Loucy (cell line): ENCODE measurements around the gene VSIG1.

ENCODE experiments used
- H2AFZ ChIP-seq: fragments of 200-600 bp; sonication (generic); 2 replicates; pipeline ENCODE4 v1.6.0; 2016; ENCODE audit warnings: antibody characterized with exemption, mild to moderate bottlenecking, low read length, moderate library complexity
- H3F3A ChIP-seq: fragments of 200-600 bp; 2 replicates; pipeline ENCODE4 v1.6.0; 2016; ENCODE audit warnings: antibody characterized with exemption, low read depth, mild to moderate bottlenecking
- H3K27me3 ChIP-seq: fragments of 200-600 bp; sonication (generic); 2 replicates; pipeline ENCODE4 v1.6.1; 2014; ENCODE audit warnings: low read length, mild to moderate bottlenecking; ENCODE audit not compliant: insufficient read depth, poor library complexity, severe bottlenecking
- H3K36me3 ChIP-seq: fragments of 200-600 bp; sonication (generic); 2 replicates; pipeline ENCODE4 v1.6.1; 2016; ENCODE audit warnings: low read length; ENCODE audit not compliant: insufficient read depth
- H3K4me1 ChIP-seq: fragments of 200-600 bp; sonication (generic); 2 replicates; pipeline ENCODE4 v1.5.1; 2014; ENCODE audit warnings: low read length, mild to moderate bottlenecking; ENCODE audit not compliant: insufficient read depth, poor library complexity, severe bottlenecking
- H3K4me2 ChIP-seq: fragments of 200-600 bp; sonication (generic); 2 replicates; pipeline ENCODE4 v1.6.0; 2014; ENCODE audit warnings: antibody characterized with exemption, low read length, low read depth, mild to moderate bottlenecking; ENCODE audit not compliant: poor library complexity, severe bottlenecking
- H3K4me3 ChIP-seq: fragments of 200-600 bp; sonication (generic); 2 replicates; pipeline ENCODE4 v1.5.1; 2014; ENCODE audit warnings: low read length, mild to moderate bottlenecking, mixed read lengths; ENCODE audit not compliant: poor library complexity, severe bottlenecking
- H3K79me2 ChIP-seq: fragments of 200-600 bp; sonication (generic); 2 replicates; pipeline ENCODE4 v1.6.1; 2014; ENCODE audit warnings: low read length; ENCODE audit not compliant: insufficient read depth
- H3K9ac ChIP-seq: fragments of 200-600 bp; sonication (generic); 2 replicates; pipeline ENCODE4 v1.6.0; 2014; ENCODE audit warnings: mild to moderate bottlenecking, low read depth, low read length, moderate library complexity; ENCODE audit not compliant: poor library complexity, severe bottlenecking
- H3K9me2 ChIP-seq: fragments of 200-600 bp; sonication (generic); replicated peaks from 2 replicates; pipeline ENCODE4 v1.6.1; 2016; ENCODE audit warnings: low read depth, low read length, mixed read lengths
- H3K9me3 ChIP-seq: fragments of 200-600 bp; sonication (generic); 2 replicates; pipeline ENCODE4 v1.6.1; 2014; ENCODE audit warnings: mild to moderate bottlenecking, antibody characterized with exemption, low read length, low read depth; ENCODE audit not compliant: insufficient read depth
- H4K20me1 ChIP-seq: fragments of 200-600 bp; sonication (generic); 2 replicates; pipeline ENCODE4 v1.6.0; 2014; ENCODE audit warnings: antibody characterized with exemption, low read length, mild to moderate bottlenecking; ENCODE audit not compliant: insufficient read depth, poor library complexity, severe bottlenecking
- EZH2phosphoT487 ChIP-seq: fragments of 200-600 bp; IDR thresholded peaks from 2 replicates; pipeline ENCODE4 v1.6.1; 2018; ENCODE audit warnings: antibody characterized with exemption, mild to moderate bottlenecking, moderate library complexity, borderline replicate concordance
- TF ChIP-seq, protein P1 (sequence below): fragments of 200-600 bp; sonication (generic); conservative IDR thresholded peaks from 2 replicates; pipeline ENCODE4 v1.5.1; 2014; ENCODE audit warnings: mild to moderate bottlenecking, antibody characterized with exemption, low read length

Gene VSIG1

DNA sequence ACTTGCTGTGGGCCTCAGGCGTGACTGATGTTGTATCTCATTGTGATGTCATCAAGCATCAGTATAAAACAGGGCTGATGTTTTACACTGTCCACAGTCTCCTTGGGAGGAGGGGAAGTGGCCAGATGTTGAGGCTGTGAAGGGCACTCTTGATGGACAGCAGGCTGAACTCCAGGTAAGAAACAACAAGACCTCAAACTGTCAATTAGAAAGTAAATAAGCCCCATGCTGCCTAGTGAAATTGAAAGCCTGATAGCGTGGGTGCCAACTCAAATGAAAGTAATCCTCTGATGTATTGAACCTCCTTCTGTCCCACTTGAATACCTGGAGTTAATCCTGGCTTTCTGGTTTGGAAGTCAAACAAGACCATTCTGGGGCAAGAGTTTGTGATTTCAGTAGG, 19.7 kb downstream of the VSIG1 start:
- Histone ChIP-seq H3K9me2 (no peaks in the 10 kb centered on the region), H4K20me1 (no peaks in the 10 kb centered on the region), H2AFZ (no peak overlapping the region), H3K4me2 (no peak overlapping the region), H3K36me3 (no peaks in the 10 kb centered on the region), H3K4me3 (no peak overlapping the region), H3K9ac (no peak overlapping the region), H3K27me3 (no peaks in the 10 kb centered on the region), H3K4me1 (no peaks in the 10 kb centered on the region), H3F3A (no peaks in the 10 kb centered on the region), H3K9me3 (no peaks in the 10 kb centered on the region), H3K79me2 (no peaks in the 10 kb centered on the region)
- no peak for TF ChIP-seq EZH2phosphoT487
- TF ChIP-seq, protein P1, sequence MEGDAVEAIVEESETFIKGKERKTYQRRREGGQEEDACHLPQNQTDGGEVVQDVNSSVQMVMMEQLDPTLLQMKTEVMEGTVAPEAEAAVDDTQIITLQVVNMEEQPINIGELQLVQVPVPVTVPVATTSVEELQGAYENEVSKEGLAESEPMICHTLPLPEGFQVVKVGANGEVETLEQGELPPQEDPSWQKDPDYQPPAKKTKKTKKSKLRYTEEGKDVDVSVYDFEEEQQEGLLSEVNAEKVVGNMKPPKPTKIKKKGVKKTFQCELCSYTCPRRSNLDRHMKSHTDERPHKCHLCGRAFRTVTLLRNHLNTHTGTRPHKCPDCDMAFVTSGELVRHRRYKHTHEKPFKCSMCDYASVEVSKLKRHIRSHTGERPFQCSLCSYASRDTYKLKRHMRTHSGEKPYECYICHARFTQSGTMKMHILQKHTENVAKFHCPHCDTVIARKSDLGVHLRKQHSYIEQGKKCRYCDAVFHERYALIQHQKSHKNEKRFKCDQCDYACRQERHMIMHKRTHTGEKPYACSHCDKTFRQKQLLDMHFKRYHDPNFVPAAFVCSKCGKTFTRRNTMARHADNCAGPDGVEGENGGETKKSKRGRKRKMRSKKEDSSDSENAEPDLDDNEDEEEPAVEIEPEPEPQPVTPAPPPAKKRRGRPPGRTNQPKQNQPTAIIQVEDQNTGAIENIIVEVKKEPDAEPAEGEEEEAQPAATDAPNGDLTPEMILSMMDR = no peak

DNA sequence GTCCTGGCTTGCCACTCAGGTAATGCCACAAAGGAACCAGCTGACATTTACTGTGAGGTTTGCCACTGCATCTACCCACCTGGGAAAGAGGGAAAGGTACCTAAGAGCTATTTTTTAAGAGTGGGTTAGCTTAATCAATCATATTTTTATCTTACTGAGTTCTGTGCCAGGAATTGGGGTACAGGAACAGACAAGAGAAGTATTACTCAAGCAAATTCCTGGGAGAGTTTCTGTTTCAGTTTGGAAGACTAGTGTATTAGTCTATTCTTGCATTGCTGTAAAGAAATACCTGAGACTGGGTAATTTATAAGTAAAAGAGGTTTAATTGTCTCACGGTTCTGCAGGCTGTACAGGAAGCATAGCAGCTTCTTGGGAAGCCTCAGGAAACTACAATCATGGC, 23.3 kb downstream of the VSIG1 start:
- H4K20me1 ChIP-seq = no peaks in the 10 kb centered on the region
- H3K4me3 ChIP-seq = no peak overlapping the region
- no peaks in the 10 kb centered on the region for H3F3A ChIP-seq
- no peaks in the 10 kb centered on the region for H3K4me1 ChIP-seq
- no peaks in the 10 kb centered on the region for H3K9me2 ChIP-seq
- no peaks in the 10 kb centered on the region for H3K36me3 ChIP-seq
- H3K27me3 ChIP-seq = no peaks in the 10 kb centered on the region
- no peaks in the 10 kb centered on the region for H3K9me3 ChIP-seq
- TF ChIP-seq, protein P1 = no peak
- TF ChIP-seq EZH2phosphoT487 = no peak
- H2AFZ ChIP-seq = no peak overlapping the region
- H3K4me2 ChIP-seq = no peak overlapping the region
- no peak overlapping the region for H3K9ac ChIP-seq
- H3K79me2 ChIP-seq = no peaks in the 10 kb centered on the region

DNA sequence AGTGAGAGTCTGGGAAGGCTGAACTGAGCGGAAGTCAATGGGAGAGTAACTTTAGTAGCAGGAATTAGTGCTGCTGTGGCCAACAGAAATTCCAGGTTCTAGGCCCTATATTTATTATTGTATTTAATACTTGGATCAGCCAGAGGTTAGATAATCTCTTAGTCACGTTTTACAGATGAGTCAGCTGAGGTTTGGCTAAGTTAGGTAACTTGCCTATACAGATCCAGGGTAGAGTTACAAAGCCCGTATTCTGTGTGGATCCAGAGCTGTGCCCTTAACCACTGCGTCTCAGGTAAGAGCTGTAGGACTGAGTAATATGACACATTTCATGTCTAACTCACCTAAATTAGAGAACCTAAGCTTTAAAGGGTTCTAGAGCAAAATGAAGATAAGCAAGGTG, 26.0 kb downstream of the VSIG1 start:
- Histone ChIP-seq H3K27me3 (no peaks in the 10 kb centered on the region), H3K9me3 (no peaks in the 10 kb centered on the region), H3K4me1 (no peaks in the 10 kb centered on the region), H3K4me3 (no peak overlapping the region), H3K36me3 (no peaks in the 10 kb centered on the region), H3K9me2 (no peaks in the 10 kb centered on the region), H4K20me1 (no peaks in the 10 kb centered on the region), H3K4me2 (no peak overlapping the region), H3F3A (no peaks in the 10 kb centered on the region), H2AFZ (no peak overlapping the region), H3K9ac (no peak overlapping the region), H3K79me2 (no peaks in the 10 kb centered on the region)
- TF ChIP-seq EZH2phosphoT487 = no peak
- TF ChIP-seq, protein P1 = no peak
